NCI-H345 treated with DMSO at 0.1 percent for 48 hours (cell line): Measurements from ENCODE around the gene CLIP4.
"Not testable (repeated sequence)": the region's sequence is repeated elsewhere in the genome, so short reads cannot be mapped to it uniquely, and the experiment has no call there.

Experiments
- DNase-seq: peaks from one replicate; lab custom pipeline; 2025; ENCODE audit not compliant: unreplicated experiment; lab: John Stamatoyannopoulos, UW

CLIP4 gene

DNA sequence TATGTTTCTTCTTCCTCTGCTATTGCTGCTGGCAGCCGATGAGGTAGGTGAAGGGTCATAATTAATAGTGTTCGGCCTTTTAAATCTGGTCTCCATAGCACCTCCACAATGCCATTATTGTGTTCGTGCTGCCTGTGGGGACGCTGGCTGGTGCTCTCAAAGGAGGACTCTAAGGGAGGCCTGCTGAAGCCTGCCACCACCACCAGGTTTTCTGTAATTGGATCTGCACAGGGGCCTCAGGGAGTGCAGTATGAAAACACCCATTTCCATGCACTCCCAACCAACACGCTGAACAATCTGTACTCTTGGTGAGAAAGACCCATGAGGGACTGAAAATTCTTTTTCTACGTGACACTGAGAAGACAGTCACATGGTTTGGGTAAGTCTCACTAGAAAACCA, 17.6 kb upstream of the CLIP4 start:
- DNase-seq, result no peak

DNA sequence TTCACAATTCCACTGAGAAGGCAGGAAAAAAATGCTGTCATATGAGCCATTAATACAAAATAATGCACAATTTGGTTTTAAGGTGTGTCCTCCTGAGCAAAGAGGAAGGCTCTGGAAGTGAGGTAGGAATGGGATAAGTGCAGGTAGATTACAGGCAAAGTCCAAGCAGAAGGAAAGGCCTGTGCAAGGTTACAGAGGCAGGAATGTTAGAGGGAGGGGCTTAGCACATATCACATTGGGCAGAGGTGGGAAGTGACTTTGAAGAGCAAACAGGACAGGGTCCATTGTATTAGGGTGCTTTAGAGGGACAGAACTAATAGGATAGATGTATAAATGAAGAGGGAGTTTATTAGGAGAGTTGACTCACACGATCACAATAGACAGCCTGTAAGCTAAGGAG, 14.7 kb upstream of the CLIP4 start:
- no peak for DNase-seq

DNA sequence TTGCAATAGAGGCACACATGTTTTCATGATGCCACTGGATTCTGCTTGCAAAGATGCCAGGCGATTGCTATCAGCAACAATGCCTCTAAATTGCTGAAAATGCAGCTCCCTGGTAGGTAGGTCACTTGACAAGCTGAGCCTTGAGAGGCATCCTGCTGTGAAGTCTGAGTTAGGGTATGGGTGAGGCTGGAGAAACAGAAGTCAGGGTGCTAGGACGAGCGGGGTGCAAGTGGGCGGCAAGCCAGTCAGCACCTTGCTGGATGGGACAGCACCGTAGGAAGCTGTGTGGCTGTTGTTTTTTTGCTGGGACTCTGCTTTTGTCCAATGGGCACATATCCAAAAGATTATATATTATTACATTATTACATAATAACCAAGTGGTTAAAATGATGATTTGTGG, 10.5 kb upstream of the CLIP4 start:
- no peak for DNase-seq

DNA sequence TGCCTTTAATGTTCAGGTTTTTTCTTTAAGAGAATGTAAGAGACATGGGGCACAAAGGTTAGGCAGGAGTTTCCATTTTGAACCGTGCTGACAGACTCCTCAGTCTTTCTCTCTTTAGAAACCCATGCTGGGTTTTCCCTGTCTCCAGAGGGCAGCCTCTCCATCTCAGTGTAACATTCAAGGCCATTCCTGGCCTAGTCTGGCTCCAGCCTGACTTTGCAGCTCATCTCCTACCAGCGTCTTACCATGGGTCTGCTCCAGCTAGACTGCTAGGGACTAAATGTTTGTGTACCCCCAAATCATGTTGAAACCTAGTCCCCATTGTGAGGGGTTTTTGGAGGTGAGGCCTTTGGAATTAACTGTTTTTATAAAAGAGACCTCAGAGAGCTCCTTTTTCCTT, 9.8 kb upstream of the CLIP4 start:
- DNase-seq, result no peak

DNA sequence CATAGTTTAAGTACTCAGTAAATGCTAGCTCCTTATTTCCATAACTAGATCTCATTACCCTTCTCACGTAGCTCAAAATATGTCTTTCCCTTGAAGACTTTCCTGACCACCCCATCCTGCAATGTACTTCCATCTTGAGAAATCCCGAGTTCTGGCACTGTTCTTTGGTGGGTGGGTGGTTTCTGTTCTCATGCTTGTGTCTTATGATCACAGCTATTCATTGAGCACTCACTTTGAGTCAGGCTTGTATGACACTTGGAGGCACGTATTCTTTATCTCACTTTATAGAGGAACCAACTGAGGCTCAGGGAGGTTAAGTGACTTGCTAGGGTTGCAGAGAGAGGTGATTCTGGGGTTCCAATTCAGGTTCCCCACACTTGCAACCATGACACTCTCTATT, 9.0 kb upstream of the CLIP4 start:
- no peak for DNase-seq

DNA sequence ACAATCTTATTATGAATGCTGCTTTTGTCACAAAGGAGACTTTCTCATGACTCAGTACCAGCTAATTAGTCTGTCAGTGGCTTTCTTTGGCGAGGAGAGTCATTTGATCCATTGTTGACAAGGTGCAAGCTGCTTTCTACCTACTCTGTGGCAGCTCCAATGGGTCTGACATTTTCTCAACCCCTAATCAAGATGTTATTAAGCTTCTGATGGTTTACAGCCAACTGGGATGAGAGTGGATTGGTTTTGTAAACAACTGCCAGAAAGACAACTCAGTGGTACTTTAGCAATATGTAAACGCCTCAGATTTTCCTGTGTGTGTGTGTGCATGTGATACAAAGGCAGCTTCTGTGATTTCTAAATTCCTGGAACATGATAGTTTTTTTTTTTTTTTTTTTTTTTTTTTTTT, 8.2 kb upstream of the CLIP4 start:
- no peak for DNase-seq

DNA sequence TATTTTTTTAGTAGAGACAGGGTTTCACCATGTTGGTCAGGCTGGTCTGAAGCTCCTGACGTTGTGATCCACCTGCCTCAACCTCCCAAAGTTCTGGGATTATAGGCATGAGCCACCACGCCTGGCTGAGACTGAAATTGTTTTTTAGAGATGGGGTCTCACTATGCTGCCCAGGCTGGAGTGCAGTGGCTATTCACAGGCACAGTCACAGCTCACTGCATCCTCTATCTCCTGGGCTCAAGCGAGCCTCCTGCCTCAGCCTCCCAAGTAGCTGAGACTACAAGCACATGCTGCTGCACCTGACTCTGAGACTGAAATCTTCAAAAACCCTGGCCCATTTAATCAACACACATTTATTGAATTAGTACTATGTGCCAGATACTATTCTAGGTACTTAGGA, 7.7 kb upstream of the CLIP4 start:
- DNase-seq, result not testable (repeated sequence)

DNA sequence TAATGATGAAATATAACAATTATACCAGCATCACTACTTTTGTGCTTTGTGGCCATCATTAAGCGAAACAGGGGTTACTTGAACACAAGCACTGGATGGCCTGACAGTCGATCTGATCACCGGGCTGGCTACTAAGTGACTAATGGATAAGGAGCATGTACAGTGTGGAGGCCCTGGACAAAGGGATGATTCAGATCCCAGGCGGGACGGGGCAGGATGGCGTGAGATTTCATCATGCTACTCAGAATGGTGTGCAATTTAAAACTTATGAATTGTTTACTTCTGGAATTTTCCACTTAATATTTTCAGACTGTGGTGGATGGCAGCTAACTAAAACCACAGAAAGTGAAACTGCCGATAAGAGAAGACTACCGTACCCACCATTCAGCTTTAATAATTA, 7.0 kb upstream of the CLIP4 start:
- DNase-seq, result no peak

DNA sequence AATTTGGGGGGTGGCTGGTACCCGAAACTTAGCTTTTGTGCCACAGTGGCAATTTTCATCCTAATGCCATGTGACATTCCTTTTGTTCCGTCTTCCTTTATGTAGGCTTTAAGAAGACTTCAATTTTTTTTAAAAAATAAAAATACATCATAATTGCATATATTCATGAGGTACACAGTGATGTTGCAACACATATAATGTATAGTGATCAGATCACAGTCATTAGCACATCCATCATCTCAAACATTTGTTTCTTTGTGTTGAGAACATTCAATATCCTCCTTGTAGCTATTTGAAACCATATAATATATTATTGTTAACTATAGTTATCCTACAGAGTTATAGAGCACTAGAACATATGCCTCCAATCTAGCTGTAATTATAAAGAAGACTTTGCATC, 6.0 kb upstream of the CLIP4 start:
- DNase-seq, result no peak

DNA sequence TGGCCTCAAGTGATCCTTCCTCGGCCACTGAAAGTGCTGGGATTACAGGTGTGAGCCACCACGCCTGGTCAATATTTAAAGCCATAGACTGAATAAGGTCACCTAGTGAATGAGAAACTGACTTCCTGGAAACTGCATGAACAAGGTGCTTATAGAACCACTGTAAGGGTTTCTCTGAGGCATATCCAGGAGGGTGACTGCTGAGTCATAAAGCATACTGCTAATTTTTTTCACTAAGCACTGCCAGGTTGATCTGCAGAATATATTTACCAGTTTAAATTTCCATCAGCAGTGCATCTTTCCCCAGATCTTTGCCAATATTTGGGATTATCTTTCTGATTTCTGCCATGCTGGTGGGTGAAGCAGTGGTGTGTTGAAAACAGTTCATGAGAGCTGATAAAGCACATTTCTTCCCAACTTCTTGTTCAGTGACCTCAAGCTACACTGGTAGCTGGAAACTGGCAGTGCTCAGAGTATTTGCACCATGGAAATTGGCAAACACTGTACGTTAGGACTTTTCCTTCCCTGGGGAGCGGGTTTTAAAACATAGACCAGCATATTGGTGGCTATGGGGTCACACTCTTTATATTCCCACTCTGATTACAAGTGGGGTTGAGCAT, 4.2 kb upstream of the CLIP4 start:
- DNase-seq, result no peak

DNA sequence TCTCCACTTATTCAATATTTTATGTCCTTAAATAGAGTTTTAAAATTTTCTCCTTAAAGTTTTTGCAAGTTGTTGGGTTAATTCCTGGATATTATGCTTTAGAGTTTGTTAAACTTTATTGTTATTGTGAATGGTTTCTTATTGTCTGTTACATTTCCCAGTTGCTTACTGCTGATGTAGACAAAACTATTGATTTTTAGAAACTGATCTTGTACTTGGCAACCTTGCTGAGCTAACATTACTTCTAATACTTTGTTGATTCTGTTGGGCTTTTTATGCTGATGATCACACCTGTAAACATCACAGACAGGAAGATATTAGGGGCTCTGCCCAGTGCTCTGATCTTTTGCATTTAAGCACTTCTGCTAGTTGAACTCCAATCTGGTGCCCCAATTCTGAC, 2.8 kb upstream of the CLIP4 start:
- no peak for DNase-seq

DNA sequence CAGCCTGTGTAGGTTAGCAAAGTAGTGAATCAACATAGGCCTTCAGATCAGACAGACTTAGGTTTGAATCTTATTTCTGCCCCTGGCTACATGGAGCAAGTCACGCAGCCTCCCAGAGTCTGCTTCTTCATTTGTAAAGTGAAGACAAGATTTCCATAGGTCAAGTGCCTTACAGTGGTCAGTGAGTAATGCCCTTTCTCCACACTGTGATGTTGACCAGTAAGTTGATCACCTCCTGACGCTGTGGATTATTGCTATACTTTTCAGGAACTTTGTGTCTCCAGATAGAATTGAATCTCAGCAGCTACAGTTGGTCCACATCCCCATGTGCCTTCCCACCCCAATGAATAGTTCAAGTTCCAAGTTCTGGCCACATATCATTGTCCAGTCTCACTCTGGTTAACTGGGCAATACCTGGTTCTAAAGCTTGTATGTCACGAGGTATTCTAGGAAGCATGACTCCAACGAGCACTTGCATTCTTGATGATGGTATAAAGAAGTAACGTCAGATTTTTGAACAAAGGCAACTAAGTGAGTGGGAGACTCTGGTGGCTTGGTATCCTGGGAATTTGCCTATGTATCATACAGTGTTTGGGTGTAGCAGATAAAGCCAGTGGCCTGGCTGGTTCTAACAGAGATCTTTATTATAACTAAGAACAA, 2.1 kb upstream of the CLIP4 start:
- DNase-seq, result no peak

DNA sequence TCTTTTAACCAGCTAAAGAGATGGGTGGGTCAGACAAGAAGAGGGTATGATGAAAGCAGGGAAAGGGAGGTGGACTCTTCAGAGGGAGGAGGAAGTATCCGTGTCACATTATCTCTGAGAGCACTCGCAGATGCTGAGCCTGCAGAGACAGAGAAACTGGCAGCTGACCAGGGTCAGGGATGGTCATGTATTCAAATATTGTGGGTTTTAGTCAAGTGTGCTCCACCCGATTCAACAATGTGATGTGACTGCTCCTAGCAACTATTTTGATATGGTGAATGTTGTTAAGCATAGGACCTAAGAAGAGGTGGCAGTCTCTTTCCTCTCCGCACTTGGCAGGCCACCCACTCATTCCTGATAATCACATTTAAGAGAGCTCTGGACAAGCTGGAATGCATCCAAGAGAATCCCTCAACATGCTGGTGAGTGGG, 1.3 kb upstream of the CLIP4 start:
- DNase-seq, result no peak

DNA sequence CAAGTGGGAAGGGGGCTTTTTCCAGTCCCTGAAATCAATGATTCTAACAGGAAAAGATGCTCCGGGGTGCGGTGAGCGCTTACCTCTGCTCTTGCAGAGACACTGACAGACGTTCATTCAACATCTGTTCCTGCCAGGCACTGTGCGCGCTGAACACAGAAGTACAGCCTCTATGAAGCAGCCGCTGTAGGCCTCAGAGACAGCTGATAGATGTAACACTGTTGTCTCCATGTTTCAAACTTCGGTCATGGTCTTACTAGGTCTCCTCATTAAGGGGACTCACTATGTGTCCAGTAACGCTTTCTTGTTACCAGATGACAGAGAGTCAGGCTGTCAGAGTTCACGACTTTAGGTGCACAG, 649 bp upstream of the CLIP4 start:
- no peak for DNase-seq

DNA sequence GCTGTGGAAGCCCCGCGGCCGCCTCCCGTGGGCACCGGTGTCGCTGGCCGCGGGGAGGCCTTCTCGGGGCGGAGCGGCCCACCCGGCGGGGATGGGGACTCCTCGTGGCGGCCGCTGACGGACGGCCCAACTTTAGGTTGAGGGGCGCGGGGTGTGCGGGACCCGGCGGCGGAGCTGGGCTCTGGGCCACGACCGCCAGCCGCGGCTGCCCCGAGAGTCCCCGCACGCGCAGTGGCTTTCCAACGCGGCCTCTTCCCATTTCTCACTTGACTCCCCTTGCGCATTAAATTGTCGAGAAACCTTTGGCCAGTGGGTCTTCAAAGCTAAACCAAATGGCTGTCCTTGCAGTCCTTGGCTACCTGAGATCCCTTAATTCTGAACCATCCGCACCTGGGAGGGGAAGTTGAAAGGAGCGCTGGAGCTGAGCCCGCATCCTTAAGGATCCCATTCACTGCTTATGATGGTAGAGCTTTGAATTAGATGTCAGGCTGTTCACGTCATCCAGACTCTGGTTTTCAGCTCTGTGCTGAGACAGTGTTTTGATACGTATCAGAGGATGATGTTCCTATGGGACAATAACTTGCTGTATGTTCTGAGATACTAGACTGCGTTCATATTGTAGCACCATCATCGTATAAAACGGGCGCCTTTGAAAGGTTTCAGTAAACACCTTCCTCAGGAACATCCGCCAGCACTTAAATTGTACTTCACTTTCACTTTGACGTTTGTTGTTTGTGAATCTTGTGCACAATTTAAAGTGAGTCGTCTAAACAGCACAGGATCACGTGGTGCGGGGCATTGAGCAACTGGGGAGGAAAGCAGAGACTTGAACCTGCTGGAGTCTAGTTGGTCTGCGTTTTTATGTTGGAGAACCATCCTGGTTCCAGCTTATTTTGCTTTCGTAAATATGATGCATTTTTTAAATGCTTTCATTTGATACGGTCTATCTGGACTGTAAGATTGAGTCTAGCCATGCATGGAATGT, 874 bp downstream of the CLIP4 start:
- DNase-seq, result peak; percentile 69

DNA sequence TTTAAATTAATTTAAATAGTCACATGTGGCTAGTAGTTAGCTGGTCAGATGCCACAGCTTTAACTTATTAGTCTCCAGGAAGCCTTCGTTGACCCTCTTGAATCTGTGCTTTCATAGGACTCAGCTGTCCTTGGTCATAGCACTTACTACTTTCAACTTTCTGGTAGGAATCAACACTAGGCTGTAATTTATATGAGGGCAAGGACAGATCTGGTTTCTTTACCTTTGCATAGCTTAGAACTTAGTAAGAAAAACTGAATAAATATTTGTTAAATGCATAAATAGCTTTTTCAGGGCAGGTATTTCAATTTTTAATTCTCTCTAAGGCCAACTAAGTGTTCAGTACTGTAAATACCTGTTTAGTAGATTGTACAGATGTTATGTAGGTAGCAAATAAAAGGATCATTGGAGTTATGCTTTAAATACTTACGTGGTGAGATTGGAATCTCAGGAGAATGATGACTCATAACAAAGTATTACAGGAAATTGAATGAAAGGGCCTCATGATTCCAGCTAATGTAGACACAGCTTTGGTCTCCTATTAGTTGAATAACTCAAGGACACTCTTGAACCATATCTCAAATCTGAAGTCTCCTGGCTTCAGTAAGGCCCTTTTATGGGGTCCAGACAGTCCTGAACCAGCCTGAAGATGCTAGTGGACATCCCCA, 2.6 kb downstream of the CLIP4 start:
- DNase-seq, result no peak

DNA sequence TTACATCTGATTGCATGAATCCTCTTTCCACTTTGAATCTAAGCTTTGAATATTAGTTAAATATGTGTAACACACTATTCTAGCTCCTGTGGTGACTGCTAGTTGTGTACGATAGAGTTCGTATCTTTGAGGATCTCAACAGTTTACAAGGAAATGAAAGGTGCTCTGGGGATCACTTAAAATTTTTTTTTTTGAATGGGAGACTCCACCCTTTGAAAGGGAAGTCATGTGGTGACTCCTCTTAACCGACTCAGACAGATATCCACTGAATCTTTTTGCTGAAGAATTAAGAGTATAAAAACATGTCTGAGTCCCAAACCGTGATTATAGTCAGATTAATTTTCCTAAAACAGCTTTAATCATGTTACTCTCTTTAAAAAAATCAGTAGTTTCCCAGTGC, 4.0 kb downstream of the CLIP4 start:
- no peak for DNase-seq

DNA sequence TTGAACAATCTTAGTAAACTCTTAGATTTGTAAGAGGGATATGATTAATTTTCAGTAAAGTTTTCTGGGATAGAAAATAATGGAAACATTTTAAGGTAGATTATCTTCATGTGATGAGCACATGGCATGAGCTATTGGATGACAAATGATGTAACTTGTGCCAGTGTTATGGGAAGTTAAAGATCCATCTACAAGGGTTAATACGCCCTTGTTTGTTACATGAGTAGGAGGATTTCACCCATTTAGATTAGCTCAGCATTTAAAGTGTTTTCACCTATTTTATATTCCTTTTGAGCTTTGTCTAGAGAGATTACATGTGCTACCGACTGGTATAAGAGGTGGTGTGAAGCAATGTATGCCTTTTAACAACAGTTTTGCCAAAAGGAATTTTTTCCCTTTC, 5.6 kb downstream of the CLIP4 start:
- no peak for DNase-seq

DNA sequence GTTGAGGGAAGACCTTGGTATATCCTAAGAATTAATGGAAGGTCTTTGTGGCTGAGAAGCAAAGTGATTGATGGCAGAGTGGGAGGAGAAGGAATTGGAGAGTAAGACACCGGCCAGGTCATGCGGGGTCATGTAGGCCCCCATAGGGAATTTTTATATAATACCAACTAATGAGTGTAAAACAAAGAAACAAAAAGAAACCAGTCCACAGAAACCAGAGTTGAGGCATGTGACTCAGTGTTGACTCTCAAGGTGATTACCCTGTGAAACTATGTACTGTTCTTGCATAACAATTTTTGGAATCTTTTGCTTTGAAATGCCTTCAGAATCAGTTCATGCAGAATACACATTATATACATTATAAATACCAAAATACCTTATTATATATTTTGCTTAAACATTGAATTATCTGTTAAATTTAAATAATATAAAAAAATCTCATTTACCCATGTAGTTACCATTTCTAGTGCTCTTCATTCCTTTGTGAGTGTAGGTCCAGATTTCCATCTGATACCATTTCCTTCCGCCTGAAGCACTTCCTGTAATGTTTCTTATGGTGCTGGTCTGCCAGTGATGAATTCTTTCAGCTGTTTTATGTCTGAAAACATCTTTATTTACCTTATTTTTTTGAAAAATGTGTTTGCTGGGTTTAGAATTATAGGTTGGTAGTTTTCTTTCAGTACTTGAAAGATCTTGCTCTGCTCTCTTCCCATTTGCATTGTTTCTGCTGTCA, 8.6 kb downstream of the CLIP4 start:
- no peak for DNase-seq

DNA sequence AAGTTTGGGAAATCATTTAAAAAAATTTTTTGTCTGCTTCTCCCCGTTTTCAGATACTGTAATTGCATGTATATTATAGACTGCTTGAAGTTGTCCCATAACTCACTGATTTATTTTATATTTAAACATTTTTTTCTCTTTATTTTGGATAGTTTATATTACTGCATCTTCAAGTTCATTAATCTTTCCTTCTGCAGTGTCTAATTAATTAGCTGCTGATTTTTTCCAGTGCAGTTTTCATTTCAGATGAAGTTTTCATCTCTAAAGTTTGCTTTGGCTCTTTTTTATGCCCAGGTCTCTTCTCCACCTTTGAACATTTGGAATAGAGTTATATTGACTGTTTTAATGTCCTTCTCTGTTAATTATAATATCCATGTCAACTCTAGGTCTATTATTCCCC, 9.3 kb downstream of the CLIP4 start:
- DNase-seq, result no peak
